ENCODE data around the gene CACNA2D4. TPM values are rescaled to one million over a fixed set of nuclear protein-coding genes. Genes with fewer than 3 reads are reported as not detected.

The CACNA2D4 gene
- total RNA-seq, 2 experiments from 2014 or later, result 2.1 to 2.7 TPM

- no peaks in the 10 kb centered on the region for H3K9me3 Mint-ChIP-seq
- no peaks in the 10 kb centered on the region for H3K4me1 Mint-ChIP-seq (ENCODE audit: low read depth)
- H3K27me3 Mint-ChIP-seq (ENCODE audit: low read depth), result no peaks in the 10 kb centered on the region
- no peak overlapping the region for H3K27ac Mint-ChIP-seq
- DNase-seq, result no peak
- H3K36me3 Mint-ChIP-seq (ENCODE audit: low read depth), result peaks cover 20% of the 10 kb centered on the region
- no peak overlapping the region for H3K4me3 Mint-ChIP-seq
- intact Hi-C loops (cut with micrococcal nuclease), result no loop called here
- CTCF ChIA-PET, result interaction anchor here (1.0 to 1.3 kb wide), 3 partner anchors 9 to 120 kb away, joined by 3 read pairs; no protein-coding TSS in a partner anchor
These were observed 136.2 kb downstream of the CACNA2D4 start for GRCh38 chr12:1782215-1782614.

GRCh38 chr12:1781772-1782171 lies 136.7 kb downstream of the CACNA2D4 start:
- Mint-ChIP-seq H3K9me3 (no peaks in the 10 kb centered on the region), H3K4me3 (no peak overlapping the region), H3K36me3 (ENCODE audit: low read depth) (peaks cover 20% of the 10 kb centered on the region), H3K27ac (no peak overlapping the region), H3K27me3 (ENCODE audit: low read depth) (no peaks in the 10 kb centered on the region), H3K4me1 (ENCODE audit: low read depth) (no peaks in the 10 kb centered on the region)
- CTCF ChIA-PET, result interaction anchor here (1.0 to 1.3 kb wide), 2 partner anchors 9 to 120 kb away, joined by 3 read pairs; no protein-coding TSS in a partner anchor
- DNase-seq, result no peak
- intact Hi-C loops (cut with micrococcal nuclease), result no loop called here

- intact Hi-C loops (cut with micrococcal nuclease), result no loop called here
- no peaks in the 10 kb centered on the region for H3K9me3 Mint-ChIP-seq
- no peak for DNase-seq
- H3K4me1 Mint-ChIP-seq (ENCODE audit: low read depth), result peaks cover 4% of the 10 kb centered on the region
- peaks cover 16% of the 10 kb centered on the region for H3K36me3 Mint-ChIP-seq (ENCODE audit: low read depth)
- CTCF ChIA-PET, result interaction anchor here (0.6 kb wide), 2 partner anchors 16 to 88 kb away, joined by 3 read pairs; no protein-coding TSS in a partner anchor
- H3K4me3 Mint-ChIP-seq, result no peak overlapping the region
- H3K27ac Mint-ChIP-seq, result no peak overlapping the region
- H3K27me3 Mint-ChIP-seq (ENCODE audit: low read depth), result no peaks in the 10 kb centered on the region
These were observed 138.7 kb downstream of the CACNA2D4 start for GRCh38 chr12:1779783-1780182.

DNA sequence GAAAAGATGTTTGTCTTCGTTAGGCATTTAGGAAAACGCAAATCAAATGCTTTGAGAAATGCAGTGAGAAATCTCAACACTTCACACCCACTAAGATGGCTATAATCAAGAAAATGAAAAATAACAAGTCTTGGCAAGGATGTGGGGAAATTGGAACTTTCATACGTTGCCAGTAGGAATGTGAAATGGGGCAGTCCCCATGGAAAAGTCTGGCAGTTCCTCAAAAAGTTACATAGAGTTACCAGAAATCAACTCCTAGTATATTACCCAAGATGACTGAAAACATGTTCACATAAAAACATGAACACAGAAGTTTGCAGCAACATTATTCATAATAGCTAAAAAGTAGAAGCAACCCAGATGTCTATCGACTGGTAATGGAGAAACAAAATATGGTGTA lies 139.5 kb downstream of the CACNA2D4 start:
- no peaks in the 10 kb centered on the region for H3K9me3 Mint-ChIP-seq
- DNase-seq, result no peak
- CTCF ChIA-PET, result interaction anchor here (0.6 to 0.7 kb wide), 2 partner anchors 30 to 79 kb away, joined by 3 read pairs; no protein-coding TSS in a partner anchor
- H3K27ac Mint-ChIP-seq, result no peak overlapping the region
- peaks cover 4% of the 10 kb centered on the region for H3K4me1 Mint-ChIP-seq (ENCODE audit: low read depth)
- H3K4me3 Mint-ChIP-seq, result no peak overlapping the region
- intact Hi-C loops (cut with micrococcal nuclease), result no loop called here
- no peaks in the 10 kb centered on the region for H3K27me3 Mint-ChIP-seq (ENCODE audit: low read depth)
- peaks cover 13% of the 10 kb centered on the region for H3K36me3 Mint-ChIP-seq (ENCODE audit: low read depth)

GRCh38 chr12:1777798-1778197 lies 140.7 kb downstream of the CACNA2D4 start:
- Mint-ChIP-seq H3K36me3 (ENCODE audit: low read depth) (peaks cover 16% of the 10 kb centered on the region), H3K27me3 (ENCODE audit: low read depth) (no peaks in the 10 kb centered on the region)
- intact Hi-C loops (cut with micrococcal nuclease), result no loop called here

DNA sequence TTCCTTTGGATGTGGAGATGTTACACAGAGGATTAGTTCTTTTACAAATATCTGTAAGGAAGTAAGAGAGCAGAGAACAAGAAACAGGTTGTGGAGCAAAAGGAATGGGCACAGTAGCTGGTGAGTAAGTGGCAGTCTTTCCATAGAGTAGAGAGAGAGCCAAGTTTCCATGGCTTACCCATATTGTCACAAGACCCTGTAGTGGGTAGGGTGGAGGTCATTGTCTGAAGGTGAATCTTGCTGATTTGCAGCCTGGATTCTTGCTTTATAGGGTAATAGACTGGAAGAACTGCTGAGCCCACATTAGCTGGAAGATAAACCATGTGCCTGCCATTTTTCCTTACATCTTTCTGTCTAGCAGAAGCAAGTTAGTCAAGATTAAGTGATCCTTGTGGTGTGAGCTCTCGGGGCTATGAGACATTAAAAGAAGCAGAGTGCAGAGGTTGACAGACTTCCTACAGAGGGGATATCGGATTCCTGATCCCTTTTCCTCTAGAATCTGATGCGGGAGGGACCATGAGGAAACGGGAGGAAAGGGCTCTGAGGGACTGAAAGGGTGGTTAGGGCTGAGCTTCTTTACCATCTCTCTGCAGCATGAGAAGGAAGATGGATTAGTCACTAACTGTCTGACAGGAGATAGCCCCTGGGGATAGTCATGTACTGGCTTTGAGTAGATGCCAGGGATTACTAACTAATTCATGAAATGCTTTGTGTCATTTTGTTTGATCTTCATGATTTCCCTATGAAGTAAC lies 142.1 kb downstream of the CACNA2D4 start:
- CTCF ChIA-PET, result interaction anchor here (0.8 to 1.7 kb wide), 5 partner anchors 15 to 164 kb away, joined by 3 to 9 read pairs (median 3); no protein-coding TSS in a partner anchor
- H3K27ac Mint-ChIP-seq, result no peak overlapping the region
- no peaks in the 10 kb centered on the region for H3K27me3 Mint-ChIP-seq (ENCODE audit: low read depth)
- H3K4me1 Mint-ChIP-seq (ENCODE audit: low read depth), result peaks cover 5% of the 10 kb centered on the region
- H3K9me3 Mint-ChIP-seq, result no peaks in the 10 kb centered on the region
- peaks cover 18% of the 10 kb centered on the region for H3K36me3 Mint-ChIP-seq (ENCODE audit: low read depth)
- no peak overlapping the region for H3K4me3 Mint-ChIP-seq
- intact Hi-C loops (cut with micrococcal nuclease), result no loop called here
- DNase-seq, result no peak

More at GRCh38 chr12:1777798-1778197, 140.7 kb downstream of the CACNA2D4 start:
- no peak for DNase-seq
- CTCF ChIA-PET, result no interaction called here
- Mint-ChIP-seq H3K4me1 (ENCODE audit: low read depth) (peaks cover 4% of the 10 kb centered on the region), H3K4me3 (no peak overlapping the region), H3K9me3 (no peaks in the 10 kb centered on the region), H3K27ac (no peak overlapping the region)

GRCh38 chr12:1773937-1774655 lies 144.4 kb downstream of the CACNA2D4 start:
- H3K9me3 Mint-ChIP-seq, result no peaks in the 10 kb centered on the region
- peaks cover 17% of the 10 kb centered on the region for H3K36me3 Mint-ChIP-seq (ENCODE audit: low read depth)
- H3K4me1 Mint-ChIP-seq (ENCODE audit: low read depth), result peaks cover 7% of the 10 kb centered on the region
- no peak for DNase-seq
- intact Hi-C loops (cut with micrococcal nuclease), result no loop called here
- no peak overlapping the region for H3K27ac Mint-ChIP-seq
- CTCF ChIA-PET, result no interaction called here
- no peak overlapping the region for H3K4me3 Mint-ChIP-seq
- H3K27me3 Mint-ChIP-seq (ENCODE audit: low read depth), result no peaks in the 10 kb centered on the region

GRCh38 chr12:1769809-1770494 lies 148.5 kb downstream of the CACNA2D4 start:
- no peaks in the 10 kb centered on the region for H3K9me3 Mint-ChIP-seq
- CTCF ChIA-PET, result interaction anchor here (1.0 to 1.3 kb wide), 3 partner anchors 21 to 170 kb away, joined by 3 to 5 read pairs (median 4); no protein-coding TSS in a partner anchor
- no peaks in the 10 kb centered on the region for H3K27me3 Mint-ChIP-seq (ENCODE audit: low read depth)
- intact Hi-C loops (cut with micrococcal nuclease), result no loop called here
- no peak overlapping the region for H3K4me3 Mint-ChIP-seq
- H3K4me1 Mint-ChIP-seq (ENCODE audit: low read depth), result peaks cover 5% of the 10 kb centered on the region
- no peak for DNase-seq
- H3K27ac Mint-ChIP-seq, result no peak overlapping the region
- peaks cover 8% of the 10 kb centered on the region for H3K36me3 Mint-ChIP-seq (ENCODE audit: low read depth)

DNA sequence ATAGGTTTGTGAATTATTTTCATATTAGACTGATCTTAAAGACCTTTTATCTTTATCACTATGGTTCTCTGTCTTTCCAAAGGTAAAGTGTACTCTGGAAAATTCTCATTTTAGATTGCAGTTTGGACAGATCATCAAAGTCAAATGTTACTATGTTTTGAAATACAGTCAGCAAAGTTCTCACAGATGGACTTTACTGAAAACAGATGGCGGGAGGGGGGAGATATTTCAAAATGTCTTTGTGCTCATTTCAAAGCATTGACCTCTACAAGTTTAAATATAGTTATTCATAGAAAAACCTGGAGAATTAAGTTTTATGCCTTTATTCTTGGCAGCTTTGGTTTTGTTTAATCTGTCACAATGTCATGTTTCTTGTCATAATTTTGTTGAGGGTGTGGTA lies 149.8 kb downstream of the CACNA2D4 start:
- no peak overlapping the region for H3K27ac Mint-ChIP-seq
- H3K4me1 Mint-ChIP-seq (ENCODE audit: low read depth), result peaks cover 7% of the 10 kb centered on the region
- no peaks in the 10 kb centered on the region for H3K27me3 Mint-ChIP-seq (ENCODE audit: low read depth)
- no peak for DNase-seq
- no peak overlapping the region for H3K4me3 Mint-ChIP-seq
- H3K36me3 Mint-ChIP-seq (ENCODE audit: low read depth), result peaks cover 8% of the 10 kb centered on the region
- H3K9me3 Mint-ChIP-seq, result no peaks in the 10 kb centered on the region
- CTCF ChIA-PET, result interaction anchor here (0.6 kb wide), 1 partner anchor 116 kb away, joined by 5 read pairs; no protein-coding TSS in a partner anchor
- intact Hi-C loops (cut with micrococcal nuclease), result no loop called here

- Mint-ChIP-seq H3K4me3 (no peak overlapping the region), H3K36me3 (ENCODE audit: low read depth) (peaks cover 3% of the 10 kb centered on the region), H3K27ac (no peak overlapping the region), H3K9me3 (no peaks in the 10 kb centered on the region), H3K27me3 (ENCODE audit: low read depth) (no peaks in the 10 kb centered on the region), H3K4me1 (ENCODE audit: low read depth) (peaks cover 7% of the 10 kb centered on the region)
- DNase-seq, result no peak
- intact Hi-C loops (cut with micrococcal nuclease), result no loop called here
- CTCF ChIA-PET, result interaction anchor here (0.8 to 1.8 kb wide), 2 partner anchors 24 to 26 kb away, joined by 3 to 4 read pairs; no protein-coding TSS in a partner anchor
These were observed 150.9 kb downstream of the CACNA2D4 start for GRCh38 chr12:1767407-1768090.

DNA sequence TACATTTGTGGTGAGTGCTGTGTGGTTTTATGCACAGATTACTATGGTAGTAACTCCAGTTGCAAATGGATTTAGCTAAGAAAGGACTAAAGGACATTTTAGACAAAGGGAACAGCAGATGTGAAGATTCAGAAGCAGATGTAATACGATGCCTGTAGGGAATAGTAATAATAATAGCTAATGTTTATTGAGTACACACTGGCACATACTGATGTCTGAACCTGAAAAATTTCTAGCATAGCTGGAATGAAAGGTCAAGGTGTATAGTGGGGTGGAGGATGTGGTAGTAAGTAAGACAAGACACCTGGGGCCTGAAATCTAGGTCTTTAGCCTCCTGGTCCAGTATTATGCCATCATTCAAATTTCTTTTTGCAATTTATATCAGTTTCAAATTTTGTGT lies 152.3 kb downstream of the CACNA2D4 start:
- peaks cover 4% of the 10 kb centered on the region for H3K4me1 Mint-ChIP-seq (ENCODE audit: low read depth)
- CTCF ChIA-PET, result interaction anchor here (1.8 kb wide), 1 partner anchor 25 kb away, joined by 4 read pairs; no protein-coding TSS in a partner anchor
- no peaks in the 10 kb centered on the region for H3K9me3 Mint-ChIP-seq
- H3K27me3 Mint-ChIP-seq (ENCODE audit: low read depth), result no peaks in the 10 kb centered on the region
- DNase-seq, result no peak
- intact Hi-C loops (cut with micrococcal nuclease), result no loop called here
- peaks cover 4% of the 10 kb centered on the region for H3K36me3 Mint-ChIP-seq (ENCODE audit: low read depth)
- H3K4me3 Mint-ChIP-seq, result no peak overlapping the region
- no peak overlapping the region for H3K27ac Mint-ChIP-seq
